Endodermal cell (in vitro differentiated cells): ENCODE measurements around the gene NXPH4. TPM values are rescaled to one million over a fixed set of nuclear protein-coding genes. Genes with fewer than 3 reads are reported as not detected.

ENCODE experiments used
- DNase-seq: peaks from one replicate; pipeline ENCODE4 v3.0.0-alpha.2; 2017
- H3K27ac ChIP-seq: 2 replicates; pipeline ENCODE4 v1.5.1; 2013; ENCODE audit warnings: mild to moderate bottlenecking, low read depth, low read length, moderate library complexity
- H3K27me3 ChIP-seq: 2 replicates; pipeline ENCODE4 v1.6.1; 2013; ENCODE audit warnings: mild to moderate bottlenecking, low read length, moderate library complexity; ENCODE audit not compliant: insufficient read depth, control insufficient read depth, poor library complexity, severe bottlenecking
- H3K36me3 ChIP-seq: 2 replicates; pipeline ENCODE4 v1.7.0; 2013; ENCODE audit warnings: mild to moderate bottlenecking, low read length, moderate library complexity; ENCODE audit not compliant: control insufficient read depth, insufficient read depth
- H3K4me1 ChIP-seq: one replicate; pipeline ENCODE4 v1.7.0; 2013; ENCODE audit warnings: low read length; ENCODE audit not compliant: control insufficient read depth, insufficient read depth
- H3K4me3 ChIP-seq: 2 replicates; pipeline ENCODE4 v1.5.1; 2013; ENCODE audit warnings: mild to moderate bottlenecking, low read length, moderate library complexity
- H3K9ac ChIP-seq: 2 replicates; pipeline ENCODE4 v1.6.1; 2013; ENCODE audit warnings: mild to moderate bottlenecking, low read length, moderate library complexity; ENCODE audit not compliant: poor library complexity, severe bottlenecking; ENCODE audit errors: extremely low read depth
- H3K9me3 ChIP-seq: 2 replicates; pipeline ENCODE4 v1.6.1; 2013; ENCODE audit warnings: mild to moderate bottlenecking, low read length, moderate library complexity; ENCODE audit not compliant: control insufficient read depth
- H3K27ac Mint-ChIP-seq: 2 replicates; pipeline ENCODE4 v1.8.0; 2020; ENCODE audit warnings: mixed read lengths
- H3K27me3 Mint-ChIP-seq: 2 replicates; pipeline ENCODE4 v1.8.0; 2021; ENCODE audit warnings: mild to moderate bottlenecking, mixed read lengths; ENCODE audit not compliant: insufficient read depth
- H3K36me3 Mint-ChIP-seq: 2 replicates; pipeline ENCODE4 v1.8.0; 2020; ENCODE audit warnings: low read depth, mixed read lengths
- H3K4me1 Mint-ChIP-seq: 2 replicates; pipeline ENCODE4 v1.8.0; 2020; ENCODE audit warnings: mixed read lengths
- H3K4me3 Mint-ChIP-seq: 2 replicates; pipeline ENCODE4 v1.8.0; 2020; ENCODE audit warnings: mild to moderate bottlenecking, moderate library complexity, mixed read lengths
- H3K9me3 Mint-ChIP-seq: 2 replicates; pipeline ENCODE4 v1.8.0; 2020; ENCODE audit warnings: mild to moderate bottlenecking, mixed read lengths
- whole genome bisulfite sequencing, 2 experiments: methylation state at CpG; one replicate each; pipeline versions ENCODE4 v1.1.5 to v1.1.7; 2013; ENCODE audit warnings: missing lambda C conversion rate in 2 of 2, mixed read lengths in 1 of 2; ENCODE audit not compliant: insufficient coverage in 1 of 2, insufficient read length in 1 of 2; 5-methylcytosine and 5-hydroxymethylcytosine counted together
- total RNA-seq, 2 donors: library from RNA; stranded (reverse); fragmentation: NEBNext Ultra II Directional in 1 of 2; extraction: Animal tissue kit (Norgen Biotek cat#: 25700) in 1 of 2; gene quantifications; 2 replicates in 1 of 2; 3 replicates in 1 of 2; pipeline ENCODE4 v1.2.1, GENCODE V29; 2021
- TF ChIP-seq, protein P1 (sequence below): fragments of 200-600 bp; sonication (generic); conservative IDR thresholded peaks from 2 replicates; pipeline ENCODE4 v1.5.0; 2021; ENCODE audit warnings: antibody characterized with exemption, mild to moderate bottlenecking

The NXPH4 gene
- total RNA-seq, 2 donors from 2014 or later: 0.31 to 1.1 TPM

DNA sequence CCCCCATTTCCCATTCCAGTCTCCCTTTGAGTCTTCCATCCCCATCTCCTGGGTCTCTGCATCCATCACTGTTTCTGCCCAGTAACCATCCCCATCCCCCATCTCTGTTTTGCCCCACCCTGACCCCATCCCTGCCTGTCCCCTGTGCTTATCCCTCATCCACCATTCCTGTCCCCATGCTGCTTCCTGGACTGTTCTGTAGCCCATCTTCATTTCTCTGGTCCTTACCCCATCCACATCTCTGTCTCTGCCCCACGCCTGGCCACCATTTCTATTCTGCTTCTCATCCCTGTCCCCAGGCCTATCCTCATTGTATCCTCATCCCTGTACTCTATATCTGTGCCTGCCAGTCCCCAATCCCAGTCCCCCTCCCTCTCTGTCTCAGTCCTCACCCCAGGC lies 4.2 kb downstream of the NXPH4 start:
- Mint-ChIP-seq H3K27me3 (peaks cover 94% of the 10 kb centered on the region), H3K27ac (no peak overlapping the region), H3K36me3 (no peaks in the 10 kb centered on the region), H3K9me3 (no peaks in the 10 kb centered on the region), H3K4me3 (no peak overlapping the region), H3K4me1 (peaks cover 41% of the 10 kb centered on the region)
- TF ChIP-seq, protein P1, sequence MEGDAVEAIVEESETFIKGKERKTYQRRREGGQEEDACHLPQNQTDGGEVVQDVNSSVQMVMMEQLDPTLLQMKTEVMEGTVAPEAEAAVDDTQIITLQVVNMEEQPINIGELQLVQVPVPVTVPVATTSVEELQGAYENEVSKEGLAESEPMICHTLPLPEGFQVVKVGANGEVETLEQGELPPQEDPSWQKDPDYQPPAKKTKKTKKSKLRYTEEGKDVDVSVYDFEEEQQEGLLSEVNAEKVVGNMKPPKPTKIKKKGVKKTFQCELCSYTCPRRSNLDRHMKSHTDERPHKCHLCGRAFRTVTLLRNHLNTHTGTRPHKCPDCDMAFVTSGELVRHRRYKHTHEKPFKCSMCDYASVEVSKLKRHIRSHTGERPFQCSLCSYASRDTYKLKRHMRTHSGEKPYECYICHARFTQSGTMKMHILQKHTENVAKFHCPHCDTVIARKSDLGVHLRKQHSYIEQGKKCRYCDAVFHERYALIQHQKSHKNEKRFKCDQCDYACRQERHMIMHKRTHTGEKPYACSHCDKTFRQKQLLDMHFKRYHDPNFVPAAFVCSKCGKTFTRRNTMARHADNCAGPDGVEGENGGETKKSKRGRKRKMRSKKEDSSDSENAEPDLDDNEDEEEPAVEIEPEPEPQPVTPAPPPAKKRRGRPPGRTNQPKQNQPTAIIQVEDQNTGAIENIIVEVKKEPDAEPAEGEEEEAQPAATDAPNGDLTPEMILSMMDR: no peak
- H3K4me1 ChIP-seq: peaks cover 4% of the 10 kb centered on the region
- peaks cover 98% of the 10 kb centered on the region for H3K27me3 ChIP-seq
- H3K4me3 ChIP-seq: no peak overlapping the region
- H3K9me3 ChIP-seq: no peaks in the 10 kb centered on the region
- no peak for DNase-seq
- 67 to 69% methylated on average over 1 of the region's 1 CpG for WGBS, 2 experiments
- H3K27ac ChIP-seq: no peak overlapping the region
- no peak overlapping the region for H3K9ac ChIP-seq
- no peaks in the 10 kb centered on the region for H3K36me3 ChIP-seq

DNA sequence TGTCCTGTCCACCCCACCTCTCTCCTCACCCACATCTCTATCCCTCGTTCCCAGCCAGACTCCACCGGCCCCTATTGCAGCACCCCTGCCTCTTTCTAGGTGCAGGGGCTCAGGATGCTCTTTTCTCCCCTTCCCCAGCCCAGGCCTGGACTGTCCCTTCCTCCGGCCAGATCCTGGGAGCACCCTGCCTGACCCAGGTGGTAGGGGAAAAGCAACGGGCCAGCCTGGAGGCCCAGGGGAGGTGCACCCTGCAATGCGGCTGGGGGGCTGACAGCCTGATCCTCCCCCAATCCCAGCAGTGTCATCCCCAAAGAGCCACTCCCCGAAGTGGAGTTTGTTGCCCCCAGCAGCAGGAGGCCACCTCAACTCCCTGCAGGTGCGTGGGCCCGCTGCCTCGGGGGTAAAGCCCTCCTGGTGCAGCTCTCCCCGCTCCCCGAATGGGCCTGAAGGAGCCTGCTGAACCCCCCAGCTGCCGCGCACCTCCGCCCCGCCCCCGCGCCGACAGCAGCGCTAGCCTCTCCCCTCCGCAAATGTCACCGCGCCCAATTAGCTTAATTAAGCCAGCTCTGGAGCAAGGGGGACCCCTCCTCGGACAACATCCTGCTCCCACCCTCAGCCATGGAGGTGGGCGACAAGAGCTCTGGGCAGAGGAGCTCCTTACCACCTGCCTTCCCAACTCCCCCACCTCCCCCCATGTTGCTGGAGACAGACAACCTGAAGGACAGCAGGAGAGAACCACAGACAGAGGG lies 4.7 kb downstream of the NXPH4 start:
- Histone ChIP-seq H3K27me3 (peaks cover 98% of the 10 kb centered on the region), H3K4me3 (no peak overlapping the region), H3K27ac (no peak overlapping the region), H3K9ac (no peak overlapping the region), H3K36me3 (no peaks in the 10 kb centered on the region), H3K9me3 (no peaks in the 10 kb centered on the region), H3K4me1 (peaks cover 4% of the 10 kb centered on the region)
- H3K27ac Mint-ChIP-seq: no peak overlapping the region
- H3K4me1 Mint-ChIP-seq: peaks cover 41% of the 10 kb centered on the region
- H3K4me3 Mint-ChIP-seq: no peak overlapping the region
- H3K9me3 Mint-ChIP-seq: no peaks in the 10 kb centered on the region
- no peak for DNase-seq
- peaks cover 94% of the 10 kb centered on the region for H3K27me3 Mint-ChIP-seq
- 15 to 18% methylated on average over 16 to 24 of the region's 24 CpGs for WGBS, 2 experiments
- no peaks in the 10 kb centered on the region for H3K36me3 Mint-ChIP-seq
- TF ChIP-seq, protein P1: no peak

GRCh38 chr12:57222286-57223190 lies 5.9 kb downstream of the NXPH4 start:
- no peak for DNase-seq
- H3K4me3 ChIP-seq: no peak overlapping the region
- no peak overlapping the region for H3K9ac ChIP-seq
- H3K9me3 ChIP-seq: no peaks in the 10 kb centered on the region
- WGBS, 2 experiments: 75 to 84% methylated on average over 2 to 13 of the region's 13 CpGs
- H3K27ac Mint-ChIP-seq: no peak overlapping the region
- no peak overlapping the region for H3K27ac ChIP-seq
- H3K4me3 Mint-ChIP-seq: no peak overlapping the region
- TF ChIP-seq, protein P1: no peak
- H3K27me3 ChIP-seq: peaks cover 100% of the 10 kb centered on the region
- peaks cover 95% of the 10 kb centered on the region for H3K27me3 Mint-ChIP-seq
- no peaks in the 10 kb centered on the region for H3K9me3 Mint-ChIP-seq
- peaks cover 44% of the 10 kb centered on the region for H3K4me1 Mint-ChIP-seq
- no peaks in the 10 kb centered on the region for H3K36me3 Mint-ChIP-seq
- peaks cover 4% of the 10 kb centered on the region for H3K4me1 ChIP-seq
- no peaks in the 10 kb centered on the region for H3K36me3 ChIP-seq
